HepG2 (cell line): Measurements from ENCODE around the gene GNGT2. TPM values are rescaled to one million over a fixed set of nuclear protein-coding genes. Genes with fewer than 3 reads are reported as not detected.
A peak's percentile ranks its signal among the peaks of the same experiment; 100 is the strongest.

Source experiments
- ATAC-seq: fragments of 200-7000 bp; cut with Tn5 transposase; 3 replicates; pipeline ENCODE4 v1.9.1; 2020; ENCODE audit warnings: mild to moderate bottlenecking, moderate library complexity
- BruUV-seq: library from RNA; stranded (reverse); fragments of 400-500 nt; replicated peaks from 2 replicates; lab custom pipeline; 2021; lab: Mats Ljungman, UMichigan
- CTCF ChIA-PET: fragments of 300-600 bp; formaldehyde crosslinking; extraction: SDS; loops from one replicate; lab custom pipeline; 2021; ENCODE audit warnings: low total read pairs, inconsistent platforms, low intra/inter-chr PET ratio; lab: Yijun Ruan, JAX
- POLR2A ChIA-PET: fragments of 350-600 bp; sonication (Branson Sonifier 250); formaldehyde crosslinking; loops from one replicate; lab custom pipeline; 2020; ENCODE audit warnings: antibody characterized with exemption, inconsistent platforms; lab: Yijun Ruan, JAX
- DNase-seq: peaks from one replicate; pipeline ENCODE4 v3.0.0-alpha.2; 2015; ENCODE audit warnings: low spot score
- FAIRE-seq: peaks from 3 replicates; lab custom pipeline; 2011; peaks lifted over from hg19 to GRCh38; lab: Jason Lieb, UNC
- H2AFZ ChIP-seq: one replicate; pipeline ENCODE4 v1.6.1; 2011; ENCODE audit warnings: low read length, inconsistent platforms
- H3K27ac ChIP-seq: fragments of 300-600 bp; 3 replicates; pipeline ENCODE4 v1.8.0; 2011; ENCODE audit warnings: mixed run types, mild to moderate bottlenecking, mixed read lengths, low read length, inconsistent platforms; ENCODE audit not compliant: insufficient read depth; ENCODE audit errors: extremely low read length
- H3K27me3 ChIP-seq, 2 experiments: fragments of 200-600 bp in 1 of 2; 2 replicates in 1 of 2; 3 replicates in 1 of 2; pipeline versions ENCODE4 v1.6.0 to v1.8.0; 2011; ENCODE audit warnings: low read length in 2 of 2, mild to moderate bottlenecking in 2 of 2, moderate library complexity in 2 of 2, inconsistent platforms in 1 of 2; ENCODE audit not compliant: insufficient read depth in 2 of 2, control insufficient read depth in 1 of 2
- H3K36me3 ChIP-seq, 2 experiments: fragments of 200-600 bp in 1 of 2; replicated peaks in 1 of 2; 2 replicates in 1 of 2; 3 replicates in 1 of 2; pipeline versions ENCODE4 v1.5.1 to v1.8.0; 2011; ENCODE audit warnings: low read length in 2 of 2, inconsistent platforms in 1 of 2; ENCODE audit not compliant: insufficient read depth in 2 of 2, control insufficient read depth in 1 of 2
- H3K4me1 ChIP-seq: 2 replicates; pipeline ENCODE4 v1.5.1; 2012; ENCODE audit warnings: low read length, inconsistent platforms; ENCODE audit not compliant: insufficient read depth
- H3K4me2 ChIP-seq: 2 replicates; pipeline ENCODE4 v1.6.0; 2011; ENCODE audit warnings: low read depth, low read length, inconsistent platforms
- H3K4me3 ChIP-seq, 3 experiments: fragments of 200-600 bp in 1 of 3; sonication (generic), shearing (Covaris generic) in 1 of 3; replicated peaks in 1 of 3; 2 replicates each; pipeline ENCODE4 v1.5.1; 2011 to 2016; ENCODE audit warnings: low read length in 3 of 3, inconsistent platforms in 2 of 3, low read depth in 2 of 3, mild to moderate bottlenecking in 2 of 3, control low read depth in 1 of 3, mixed read lengths in 1 of 3; ENCODE audit not compliant: insufficient read depth in 1 of 3
- H3K79me2 ChIP-seq: one replicate; pipeline ENCODE4 v1.6.1; 2011; ENCODE audit warnings: low read length, inconsistent platforms; ENCODE audit not compliant: insufficient read depth
- H3K9ac ChIP-seq: 2 replicates; pipeline ENCODE4 v1.6.0; 2011; ENCODE audit warnings: mild to moderate bottlenecking, low read depth, low read length, inconsistent platforms; ENCODE audit not compliant: insufficient read depth
- H3K9me3 ChIP-seq: 2 replicates; pipeline ENCODE4 v1.5.1; 2012; ENCODE audit warnings: mild to moderate bottlenecking, low read length
- H4K20me1 ChIP-seq: 2 replicates; pipeline ENCODE4 v1.6.0; 2011; ENCODE audit warnings: inconsistent platforms, mild to moderate bottlenecking, low read length, moderate library complexity; ENCODE audit not compliant: insufficient read depth
- CREB1 ChIP-seq, 2 experiments: fragments of 450-650 bp in 1 of 2; IDR thresholded peaks; 2 replicates each; pipeline ENCODE4 v1.6.1; 2016 to 2017; ENCODE audit warnings: control low read depth in 1 of 2, mild to moderate bottlenecking in 1 of 2, missing compliant biosample characterization in 1 of 2, missing genetic modification characterization in 1 of 2
- GATAD1 ChIP-seq: IDR thresholded peaks from 2 replicates; pipeline ENCODE4 v1.6.1; 2016; ENCODE audit warnings: missing genetic modification reagents, missing compliant biosample characterization
- PHB2 ChIP-seq: fragments of 450-650 bp; IDR thresholded peaks from 2 replicates; pipeline ENCODE4 v1.6.1; 2018; ENCODE audit not compliant: partially characterized antibody
- ZBTB38 ChIP-seq: sonication (generic); formaldehyde crosslinking; IDR thresholded peaks from 2 replicates; pipeline ENCODE4 v1.5.1; 2020; ENCODE audit warnings: mild to moderate bottlenecking, missing genetic modification reagents
- WGBS: methylation state at CpG from one replicate; pipeline ENCODE4 v1.1.6; 2017; ENCODE audit warnings: low lambda C conversion rate; 5-methylcytosine and 5-hydroxymethylcytosine counted together
- in situ Hi-C: cut with HindIII; loops from 2 replicates; pipeline ENCODE4 v1.10.0; 2017; ENCODE audit warnings: low pct_unique_long_range_greater_than_20kb; ENCODE audit not compliant: extremely low pct_ligation_motif_present
- intact Hi-C: fragments of 100-400 bp; cut with micrococcal nuclease; formaldehyde crosslinking; loops from one replicate; pipeline ENCODE4 v1.10.0; 2022; ENCODE audit not compliant: unreplicated experiment
- polyA plus RNA-seq, 8 experiments: library from polyadenylated mRNA; depleted of rRNA in 3 of 8; stranded (reverse) in 7 of 8; unstranded in 1 of 8; fragments of >200 nt; fragmentation: Illumina TruSeq in 4 of 8; extraction: Trizol in 4 of 8; gene quantifications; 2 replicates each; pipeline versions ENCODE4 v1.2.1 to v1.2.3, GENCODE V29; 2011 to 2016; ENCODE audit warnings: low read depth in 4 of 8, missing spikeins in 1 of 8, mixed read lengths in 1 of 8; ENCODE audit not compliant: insufficient read depth in 1 of 8
- total RNA-seq, 5 experiments: library from RNA; depleted of rRNA; stranded (reverse); fragments of >200 nt; fragmentation: Illumina TruSeq; extraction: Trizol; gene quantifications; 2 replicates each; pipeline ENCODE4 v1.2.3, GENCODE V29; 2016; ENCODE audit warnings: low read depth in 1 of 5
- TF ChIP-seq, protein P1 (sequence below): sonication (generic); formaldehyde crosslinking; IDR thresholded peaks from 2 replicates; pipeline ENCODE4 v1.4.0; 2020; ENCODE audit warnings: mild to moderate bottlenecking, missing genetic modification reagents
- TF ChIP-seq, protein P2 (sequence below): sonication (generic); formaldehyde crosslinking; IDR thresholded peaks from 2 replicates; pipeline ENCODE4 v1.4.0; 2020; ENCODE audit warnings: missing genetic modification reagents

GNGT2 gene
- total and polyA plus RNA-seq, 2 of the 13 experiments (the other 11 are each of a cell fraction or from before 2014, with no cell fraction given) = not detected

DNA sequence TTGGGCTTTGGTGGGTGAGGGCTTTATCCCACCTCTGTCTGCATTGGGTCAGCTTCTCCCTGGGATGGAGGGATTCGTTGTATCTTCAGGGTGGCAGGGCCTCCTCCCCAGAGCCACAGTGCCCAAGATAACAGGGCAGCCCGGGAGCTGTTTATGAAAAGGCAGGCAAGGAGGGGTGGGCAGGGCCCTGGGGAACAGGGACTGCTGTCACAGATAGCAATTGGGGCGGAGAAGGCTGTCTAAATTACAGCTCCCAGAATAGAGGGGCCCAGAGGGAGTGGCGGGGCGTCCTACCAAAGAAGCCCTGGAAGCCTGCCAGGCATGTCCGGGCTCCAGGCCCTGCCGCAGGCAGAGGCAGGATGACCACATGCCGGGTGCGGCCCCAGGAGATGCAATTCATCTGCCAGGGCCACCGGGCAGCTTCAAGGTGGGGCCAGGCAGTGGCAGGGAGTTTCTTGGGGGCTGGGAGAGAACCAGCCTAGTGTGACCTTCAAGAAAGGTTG, 39.0 kb upstream of the GNGT2 start (continued):
- no peak for TF ChIP-seq GATAD1
- no peak for TF ChIP-seq ZBTB38
- TF ChIP-seq, all 625 proteins: peak for 0

DNA sequence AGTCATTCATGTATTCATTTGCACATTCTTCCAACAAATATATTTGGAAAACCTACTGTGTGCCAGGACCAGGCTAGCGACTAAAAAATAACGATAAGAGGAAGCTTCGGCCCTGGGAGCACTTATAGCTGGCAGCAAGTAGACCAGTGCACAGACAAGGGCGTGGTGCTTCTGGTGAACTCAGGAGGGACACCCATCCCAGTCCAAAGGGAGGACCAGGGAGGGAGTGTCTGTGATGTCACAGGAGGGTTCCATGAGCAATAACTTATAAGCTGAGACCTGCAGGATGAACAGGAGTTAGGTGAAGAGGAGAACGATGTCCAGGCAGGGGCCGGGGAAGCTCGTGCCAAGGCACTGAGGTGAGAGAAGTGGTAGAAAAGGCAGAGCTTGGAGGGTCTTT, 37.6 kb upstream of the GNGT2 start:
- no TSS peak for BruUV-seq
- H3K36me3 ChIP-seq = no peaks in the 10 kb centered on the region
- intact Hi-C loops (no loop called here), in situ Hi-C loops (no loop called here)
- no peaks in the 10 kb centered on the region for H3K9me3 ChIP-seq
- H4K20me1 ChIP-seq = no peaks in the 10 kb centered on the region
- POLR2A ChIA-PET = no interaction called here
- 73% methylated on average over 7 of the region's 7 CpGs for WGBS
- ATAC-seq (no peak), DNase-seq (no peak), FAIRE-seq (no peak)
- no peak overlapping the region for H3K4me2 ChIP-seq
- no peak overlapping the region for H3K9ac ChIP-seq
- H3K4me1 ChIP-seq = peaks cover 6% of the 10 kb centered on the region; the same call in 1 of the 2 replicates
- no peak overlapping the region for H2AFZ ChIP-seq
- TF ChIP-seq, protein P1, sequence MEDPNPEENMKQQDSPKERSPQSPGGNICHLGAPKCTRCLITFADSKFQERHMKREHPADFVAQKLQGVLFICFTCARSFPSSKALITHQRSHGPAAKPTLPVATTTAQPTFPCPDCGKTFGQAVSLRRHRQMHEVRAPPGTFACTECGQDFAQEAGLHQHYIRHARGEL (CRISPR knock-in tag) = no peak
- TF ChIP-seq PHB2 (no peak), CREB1 (IDR thresholded peaks at IDR 0.05) (0 out of 2 replicates have a peak, but pooled peaks have one; percentile 18), CREB1 (CRISPR knock-in tag; IDR thresholded peaks at IDR 0.05) (no peak)
- TF ChIP-seq, protein P2, sequence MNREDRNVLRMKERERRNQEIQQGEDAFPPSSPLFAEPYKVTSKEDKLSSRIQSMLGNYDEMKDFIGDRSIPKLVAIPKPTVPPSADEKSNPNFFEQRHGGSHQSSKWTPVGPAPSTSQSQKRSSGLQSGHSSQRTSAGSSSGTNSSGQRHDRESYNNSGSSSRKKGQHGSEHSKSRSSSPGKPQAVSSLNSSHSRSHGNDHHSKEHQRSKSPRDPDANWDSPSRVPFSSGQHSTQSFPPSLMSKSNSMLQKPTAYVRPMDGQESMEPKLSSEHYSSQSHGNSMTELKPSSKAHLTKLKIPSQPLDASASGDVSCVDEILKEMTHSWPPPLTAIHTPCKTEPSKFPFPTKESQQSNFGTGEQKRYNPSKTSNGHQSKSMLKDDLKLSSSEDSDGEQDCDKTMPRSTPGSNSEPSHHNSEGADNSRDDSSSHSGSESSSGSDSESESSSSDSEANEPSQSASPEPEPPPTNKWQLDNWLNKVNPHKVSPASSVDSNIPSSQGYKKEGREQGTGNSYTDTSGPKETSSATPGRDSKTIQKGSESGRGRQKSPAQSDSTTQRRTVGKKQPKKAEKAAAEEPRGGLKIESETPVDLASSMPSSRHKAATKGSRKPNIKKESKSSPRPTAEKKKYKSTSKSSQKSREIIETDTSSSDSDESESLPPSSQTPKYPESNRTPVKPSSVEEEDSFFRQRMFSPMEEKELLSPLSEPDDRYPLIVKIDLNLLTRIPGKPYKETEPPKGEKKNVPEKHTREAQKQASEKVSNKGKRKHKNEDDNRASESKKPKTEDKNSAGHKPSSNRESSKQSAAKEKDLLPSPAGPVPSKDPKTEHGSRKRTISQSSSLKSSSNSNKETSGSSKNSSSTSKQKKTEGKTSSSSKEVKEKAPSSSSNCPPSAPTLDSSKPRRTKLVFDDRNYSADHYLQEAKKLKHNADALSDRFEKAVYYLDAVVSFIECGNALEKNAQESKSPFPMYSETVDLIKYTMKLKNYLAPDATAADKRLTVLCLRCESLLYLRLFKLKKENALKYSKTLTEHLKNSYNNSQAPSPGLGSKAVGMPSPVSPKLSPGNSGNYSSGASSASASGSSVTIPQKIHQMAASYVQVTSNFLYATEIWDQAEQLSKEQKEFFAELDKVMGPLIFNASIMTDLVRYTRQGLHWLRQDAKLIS (CRISPR knock-in tag) = no peak
- H3K27me3 ChIP-seq = peaks cover 1 to 34% of the 10 kb centered on the region in 2 experiments; a peak in 4 of 5 replicates
- no peak overlapping the region for H3K4me3 ChIP-seq
- H3K79me2 ChIP-seq = no peaks in the 10 kb centered on the region
- no peak overlapping the region for H3K27ac ChIP-seq
- CTCF ChIA-PET = no interaction called here
